NB4 (cell line): ENCODE data around the gene LMBR1.

Experiments
- MYC ChIP-seq: IDR thresholded peaks from 2 replicates; pipeline ENCODE4 v1.6.1; 2011; ENCODE audit warnings: low read depth, low read length
- POLR2A ChIP-seq: IDR thresholded peaks from 2 replicates; pipeline ENCODE4 v1.6.1; 2011; ENCODE audit warnings: mild to moderate bottlenecking; ENCODE audit not compliant: insufficient read length; ENCODE audit errors: extremely low read depth
- TF ChIP-seq, protein P1 (sequence below): IDR thresholded peaks from one replicate; pipeline ENCODE4 v1.5.1; 2012; ENCODE audit warnings: low read depth, low read length
- TF ChIP-seq, protein P2 (sequence below): IDR thresholded peaks from 2 replicates; pipeline ENCODE4 v1.6.1; 2011; ENCODE audit warnings: low read depth, low read length

DNA sequence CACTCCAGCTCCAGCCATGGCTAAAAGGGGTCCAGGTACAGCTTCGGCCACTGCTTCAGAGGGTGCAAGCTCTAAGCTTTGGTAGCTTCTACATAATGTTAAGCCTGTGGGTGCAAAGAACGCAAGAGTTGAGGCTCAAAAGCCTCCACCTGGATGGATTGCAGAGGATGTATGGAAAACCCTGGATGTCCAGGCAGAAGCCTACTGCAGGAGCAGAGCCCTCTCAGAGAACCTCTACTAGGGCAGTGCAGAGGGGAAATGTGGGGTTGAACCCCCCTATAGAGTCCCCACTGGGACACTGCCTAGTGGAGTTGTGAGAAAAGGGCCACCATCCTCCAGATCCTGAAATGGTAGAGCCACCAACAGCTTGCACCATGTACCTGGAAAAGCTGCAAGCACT lies 263.1 kb downstream of the LMBR1 start:
- TF ChIP-seq, protein P1, sequence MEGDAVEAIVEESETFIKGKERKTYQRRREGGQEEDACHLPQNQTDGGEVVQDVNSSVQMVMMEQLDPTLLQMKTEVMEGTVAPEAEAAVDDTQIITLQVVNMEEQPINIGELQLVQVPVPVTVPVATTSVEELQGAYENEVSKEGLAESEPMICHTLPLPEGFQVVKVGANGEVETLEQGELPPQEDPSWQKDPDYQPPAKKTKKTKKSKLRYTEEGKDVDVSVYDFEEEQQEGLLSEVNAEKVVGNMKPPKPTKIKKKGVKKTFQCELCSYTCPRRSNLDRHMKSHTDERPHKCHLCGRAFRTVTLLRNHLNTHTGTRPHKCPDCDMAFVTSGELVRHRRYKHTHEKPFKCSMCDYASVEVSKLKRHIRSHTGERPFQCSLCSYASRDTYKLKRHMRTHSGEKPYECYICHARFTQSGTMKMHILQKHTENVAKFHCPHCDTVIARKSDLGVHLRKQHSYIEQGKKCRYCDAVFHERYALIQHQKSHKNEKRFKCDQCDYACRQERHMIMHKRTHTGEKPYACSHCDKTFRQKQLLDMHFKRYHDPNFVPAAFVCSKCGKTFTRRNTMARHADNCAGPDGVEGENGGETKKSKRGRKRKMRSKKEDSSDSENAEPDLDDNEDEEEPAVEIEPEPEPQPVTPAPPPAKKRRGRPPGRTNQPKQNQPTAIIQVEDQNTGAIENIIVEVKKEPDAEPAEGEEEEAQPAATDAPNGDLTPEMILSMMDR: no peak
- TF ChIP-seq POLR2A: no peak
- TF ChIP-seq, protein P2, sequence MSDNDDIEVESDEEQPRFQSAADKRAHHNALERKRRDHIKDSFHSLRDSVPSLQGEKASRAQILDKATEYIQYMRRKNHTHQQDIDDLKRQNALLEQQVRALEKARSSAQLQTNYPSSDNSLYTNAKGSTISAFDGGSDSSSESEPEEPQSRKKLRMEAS: no peak
- no peak for TF ChIP-seq MYC
